Neural crest cell (in vitro differentiated cells): ENCODE results near the gene RSPH6A. TPM values are rescaled to one million over a fixed set of nuclear protein-coding genes. Genes with fewer than 3 reads are reported as not detected.

Source experiments
- DNase-seq: peaks from one replicate; pipeline ENCODE4 v3.0.0; 2021; ENCODE audit warnings: low read depth, mixed read lengths, low spot score
- H3K27ac Mint-ChIP-seq: one replicate; pipeline ENCODE4 v1.8.0; 2021; ENCODE audit warnings: mild to moderate bottlenecking, mixed read lengths; ENCODE audit not compliant: unreplicated experiment
- H3K27me3 Mint-ChIP-seq: 2 replicates; pipeline ENCODE4 v1.8.0; 2021; ENCODE audit warnings: low read depth, mild to moderate bottlenecking, mixed read lengths
- H3K36me3 Mint-ChIP-seq: 2 replicates; pipeline ENCODE4 v1.8.0; 2021; ENCODE audit warnings: low read depth, mild to moderate bottlenecking, mixed read lengths
- H3K4me1 Mint-ChIP-seq: 2 replicates; pipeline ENCODE4 v1.8.0; 2021; ENCODE audit warnings: mixed read lengths
- H3K4me3 Mint-ChIP-seq: one replicate; pipeline ENCODE4 v1.8.0; 2021; ENCODE audit warnings: mild to moderate bottlenecking, mixed read lengths
- H3K9me3 Mint-ChIP-seq: 2 replicates; pipeline ENCODE4 v1.8.0; 2021; ENCODE audit warnings: mixed read lengths
- CTCF ChIP-seq: fragments of 200-600 bp; sonication (generic); conservative IDR thresholded peaks from 2 replicates; pipeline ENCODE4 v1.5.0; 2021; ENCODE audit warnings: antibody characterized with exemption, mild to moderate bottlenecking
- total RNA-seq: library from RNA; stranded (reverse); gene quantifications from 2 replicates; pipeline ENCODE4 v1.2.1, GENCODE V29; 2021

Gene RSPH6A
- total RNA-seq, 1 donor from 2014 or later = 0.44 TPM

GRCh38 chr19:45817010-45817724 lies 2.1 kb upstream of the RSPH6A start:
- Mint-ChIP-seq H3K27ac (peak overlapping the region; percentile 12), H3K4me1 (peaks cover 11% of the 10 kb centered on the region), H3K4me3 (peak overlapping the region; percentile 92), H3K36me3 (peaks cover 6% of the 10 kb centered on the region), H3K9me3 (no peaks in the 10 kb centered on the region), H3K27me3 (peaks cover 3% of the 10 kb centered on the region)
- TF ChIP-seq CTCF = peak; percentile 96
- peak; percentile 100 for DNase-seq

- DNase-seq = no peak
- Mint-ChIP-seq H3K4me3 (peak overlapping the region; percentile 92), H3K9me3 (no peaks in the 10 kb centered on the region), H3K27ac (peak overlapping the region; percentile 12), H3K4me1 (peaks cover 11% of the 10 kb centered on the region), H3K27me3 (peaks cover 3% of the 10 kb centered on the region), H3K36me3 (peaks cover 6% of the 10 kb centered on the region)
- no peak for TF ChIP-seq CTCF
These were observed 1.3 kb upstream of the RSPH6A start for GRCh38 chr19:45816236-45817009.

GRCh38 chr19:45815481-45816216 lies 541 bp upstream of the RSPH6A start:
- H3K27ac Mint-ChIP-seq = peak overlapping the region; percentile 96
- no peak for TF ChIP-seq CTCF
- H3K4me3 Mint-ChIP-seq = peak overlapping the region; percentile 92
- no peaks in the 10 kb centered on the region for H3K9me3 Mint-ChIP-seq
- peak; percentile 69 for DNase-seq
- H3K27me3 Mint-ChIP-seq = peaks cover 3% of the 10 kb centered on the region
- peaks cover 3% of the 10 kb centered on the region for H3K36me3 Mint-ChIP-seq
- H3K4me1 Mint-ChIP-seq = peaks cover 11% of the 10 kb centered on the region

- H3K9me3 Mint-ChIP-seq = no peaks in the 10 kb centered on the region
- DNase-seq = no peak
- peaks cover 12% of the 10 kb centered on the region for H3K4me1 Mint-ChIP-seq
- H3K36me3 Mint-ChIP-seq = no peaks in the 10 kb centered on the region
- H3K27ac Mint-ChIP-seq = no peak overlapping the region
- peak overlapping the region; percentile 75 for H3K4me3 Mint-ChIP-seq
- peaks cover 3% of the 10 kb centered on the region for H3K27me3 Mint-ChIP-seq
- TF ChIP-seq CTCF = no peak
These were observed 835 bp downstream of the RSPH6A start for GRCh38 chr19:45814166-45814780.

GRCh38 chr19:45812297-45812696 lies 2.8 kb downstream of the RSPH6A start:
- no peak for TF ChIP-seq CTCF
- H3K4me3 Mint-ChIP-seq = peak overlapping the region; percentile 17
- H3K36me3 Mint-ChIP-seq = no peaks in the 10 kb centered on the region
- DNase-seq = no peak
- H3K9me3 Mint-ChIP-seq = no peaks in the 10 kb centered on the region
- H3K4me1 Mint-ChIP-seq = peaks cover 10% of the 10 kb centered on the region
- H3K27me3 Mint-ChIP-seq = peaks cover 3% of the 10 kb centered on the region
- no peak overlapping the region for H3K27ac Mint-ChIP-seq
